ENCODE results near the gene ITGAL. TPM values are rescaled to one million over a fixed set of nuclear protein-coding genes. Genes with fewer than 3 reads are reported as not detected.
A peak's percentile ranks its signal among the peaks of the same experiment; 100 is the strongest.

The ITGAL gene
- total and polyA plus RNA-seq, 2 of the 13 experiments (the other 11 are each of a cell fraction or from before 2014, with no cell fraction given) = 0.86 to 1.2 TPM

DNA sequence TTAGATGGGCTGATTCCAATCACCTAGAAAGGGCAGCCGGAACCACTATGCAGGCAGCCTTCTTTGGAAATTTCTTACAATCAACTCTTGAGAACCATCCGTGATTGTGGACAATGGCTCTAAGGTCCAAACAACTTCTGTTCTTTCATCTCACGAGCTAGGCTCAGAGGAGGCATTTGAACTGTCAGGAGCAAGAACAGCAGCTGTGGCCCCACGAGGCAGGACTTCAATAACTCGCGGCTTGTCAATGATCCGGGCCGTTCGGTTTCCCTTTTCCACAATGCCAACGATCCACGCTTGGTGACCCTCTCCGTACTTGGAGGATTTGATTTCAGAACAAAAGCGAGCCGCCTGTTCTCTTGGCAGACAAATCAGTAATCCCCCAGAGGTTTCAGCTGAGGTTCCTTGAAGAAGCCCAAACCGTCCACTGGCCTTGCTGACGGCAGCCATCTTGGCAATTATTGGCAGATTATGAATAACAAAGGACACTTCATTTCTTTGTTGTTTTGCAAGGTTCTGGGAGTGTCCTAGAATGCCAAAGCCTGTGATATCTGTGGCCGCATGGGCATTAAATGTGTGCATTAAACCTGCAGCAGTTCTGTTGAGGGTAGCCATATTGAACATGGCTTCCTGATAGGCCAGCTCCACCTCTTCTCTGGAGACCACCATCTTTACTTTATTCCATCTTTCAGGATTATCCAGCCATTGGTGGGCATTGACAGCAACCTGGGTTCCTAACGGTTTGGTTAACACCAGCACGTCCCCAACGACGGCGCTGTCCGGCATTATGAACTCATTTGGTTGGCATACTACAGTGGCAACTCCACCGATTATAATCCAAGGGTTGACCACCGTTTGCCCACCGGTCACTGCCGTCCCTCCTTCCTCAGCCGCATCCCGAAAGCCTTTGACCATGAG is 28.1 kb upstream of the ITGAL start (continued):
- no peak for TF ChIP-seq GLI4 (CRISPR knock-in tag; IDR thresholded peaks at IDR 0.05; ENCODE audit: borderline replicate concordance)
- 0 out of 2 replicates have a peak, but pooled peaks have one; percentile 41 for TF ChIP-seq ZNF564 (CRISPR knock-in tag; IDR thresholded peaks at IDR 0.05)
- peak; percentile 23 for TF ChIP-seq ZNF781 (CRISPR knock-in tag; IDR thresholded peaks at IDR 0.05; ENCODE audit: borderline replicate concordance, not compliant biosample characterization)

DNA sequence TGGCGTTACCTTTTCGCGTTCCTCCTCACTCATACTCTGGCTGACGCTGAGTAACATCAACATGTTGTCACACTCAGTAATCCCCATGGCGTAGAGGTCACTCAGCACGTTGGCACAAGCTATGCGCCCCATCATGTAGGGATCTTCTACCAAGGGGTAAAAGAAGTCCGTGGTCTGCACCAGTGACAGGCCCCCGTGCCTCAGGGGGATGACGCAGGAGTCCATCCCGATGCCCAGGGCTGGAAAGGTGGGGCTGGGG is 27.5 kb upstream of the ITGAL start:
- H3K27ac ChIP-seq (ENCODE audit: extremely low read length, insufficient read depth, low read length) = peak overlapping the region; percentile 95
- FAIRE-seq (no peak), DNase-seq (ENCODE audit: low spot score) (no peak), ATAC-seq (no peak)
- no peak overlapping the region for H2AFZ ChIP-seq (ENCODE audit: low read length)
- no peaks in the 10 kb centered on the region for H3K9me3 ChIP-seq (ENCODE audit: low read length)
- POLR2A ChIA-PET = interaction anchor here (0.9 to 4.2 kb wide), 17 partner anchors 12 to 165 kb away, joined by 3 to 36 read pairs (median 4); partner anchors contain the start of genes DCTPP1, ITGAL, ZNF688 and ZNF689
- intact Hi-C loops (cut with micrococcal nuclease; ENCODE audit: unreplicated experiment) = no loop called here
- no peaks in the 10 kb centered on the region; a peak in 2 of 5 replicates for H3K36me3 ChIP-seq (replicated peaks in 1 of 2; ENCODE audit: control insufficient read depth in 1 of 2, insufficient read depth in 2 of 2, low read length in 2 of 2)
- H3K4me3 ChIP-seq (replicated peaks in 1 of 3; ENCODE audit: insufficient read depth in 1 of 3, low read depth in 2 of 3, low read length in 3 of 3) = peak overlapping the region; percentile 86 to 92 (median 91)
- H3K79me2 ChIP-seq (ENCODE audit: insufficient read depth, low read length) = peaks cover 27% of the 10 kb centered on the region
- no peaks in the 10 kb centered on the region; a peak in 1 of 5 replicates for H3K27me3 ChIP-seq (ENCODE audit: control insufficient read depth in 1 of 2, insufficient read depth in 2 of 2, low read length in 2 of 2)
- in situ Hi-C loops (cut with HindIII; ENCODE audit: extremely low pct_ligation_motif_present, low pct_unique_long_range_greater_than_20kb) = no loop called here
- H3K9ac ChIP-seq (ENCODE audit: insufficient read depth, low read depth, low read length) = peak overlapping the region; percentile 96
- WGBS (ENCODE audit: low lambda C conversion rate) = 63% methylated on average over 11 of the region's 11 CpGs
- H3K4me1 ChIP-seq (ENCODE audit: insufficient read depth, low read length) = peaks cover 92% of the 10 kb centered on the region
- CTCF ChIA-PET (ENCODE audit: low intra/inter-chr PET ratio, low total read pairs) = interaction anchor here (1.6 kb wide), 1 partner anchor 15 kb away, joined by 4 read pairs; the partner anchor contains the start of gene DCTPP1
- peak overlapping the region; percentile 87 for H3K4me2 ChIP-seq (ENCODE audit: low read depth, low read length)
- BruUV-seq (replicated peaks) = no TSS peak
- H4K20me1 ChIP-seq (ENCODE audit: insufficient read depth, low read length) = peaks cover 24% of the 10 kb centered on the region
- TF ChIP-seq HNRNPUL1 (IDR thresholded peaks at IDR 0.05; ENCODE audit: low read depth, low read length) (no peak), SMAD1 (CRISPR knock-in tag; IDR thresholded peaks at IDR 0.05; ENCODE audit: borderline replicate concordance, low read depth) (0 out of 2 replicates have a peak, but pooled peaks have one; percentile 23), WIZ (CRISPR knock-in tag; IDR thresholded peaks at IDR 0.05) (0 out of 2 replicates have a peak, but pooled peaks have one; percentile 46), FOXP1 (IDR thresholded peaks at IDR 0.05) (no peak), FOXP1 (CRISPR knock-in tag; IDR thresholded peaks at IDR 0.05) (no peak), KLF13 (CRISPR knock-in tag; IDR thresholded peaks at IDR 0.05) (0 out of 2 replicates have a peak, but pooled peaks have one; percentile 1), ZEB1 (IDR thresholded peaks at IDR 0.05; ENCODE audit: insufficient replicate concordance, low read depth) (no peak), ZNF766 (CRISPR knock-in tag; IDR thresholded peaks at IDR 0.05; ENCODE audit: borderline replicate concordance) (no peak), ZNF235 (CRISPR knock-in tag; IDR thresholded peaks at IDR 0.05; ENCODE audit: borderline replicate concordance) (peak; percentile 95; the same call in 1 of the 2 replicates), ZNF891 (CRISPR knock-in tag; IDR thresholded peaks at IDR 0.05) (peak; percentile 43; the same call in 1 of the 2 replicates), SSRP1 (CRISPR knock-in tag; IDR thresholded peaks at IDR 0.05) (0 out of 2 replicates have a peak, but pooled peaks have one; percentile 42), IKZF4 (CRISPR knock-in tag; IDR thresholded peaks at IDR 0.05; ENCODE audit: borderline replicate concordance, low read depth, not compliant biosample characterization) (no peak), AKAP8 (CRISPR knock-in tag; IDR thresholded peaks at IDR 0.05) (0 out of 2 replicates have a peak, but pooled peaks have one; percentile 53), ZNF607 (CRISPR knock-in tag; IDR thresholded peaks at IDR 0.05; ENCODE audit: borderline replicate concordance) (no peak), RBAK (CRISPR knock-in tag; IDR thresholded peaks at IDR 0.05) (no peak), ZBTB20 (CRISPR knock-in tag; IDR thresholded peaks at IDR 0.05; ENCODE audit: borderline replicate concordance, low read depth) (no peak)
- TF ChIP-seq, protein P1, sequence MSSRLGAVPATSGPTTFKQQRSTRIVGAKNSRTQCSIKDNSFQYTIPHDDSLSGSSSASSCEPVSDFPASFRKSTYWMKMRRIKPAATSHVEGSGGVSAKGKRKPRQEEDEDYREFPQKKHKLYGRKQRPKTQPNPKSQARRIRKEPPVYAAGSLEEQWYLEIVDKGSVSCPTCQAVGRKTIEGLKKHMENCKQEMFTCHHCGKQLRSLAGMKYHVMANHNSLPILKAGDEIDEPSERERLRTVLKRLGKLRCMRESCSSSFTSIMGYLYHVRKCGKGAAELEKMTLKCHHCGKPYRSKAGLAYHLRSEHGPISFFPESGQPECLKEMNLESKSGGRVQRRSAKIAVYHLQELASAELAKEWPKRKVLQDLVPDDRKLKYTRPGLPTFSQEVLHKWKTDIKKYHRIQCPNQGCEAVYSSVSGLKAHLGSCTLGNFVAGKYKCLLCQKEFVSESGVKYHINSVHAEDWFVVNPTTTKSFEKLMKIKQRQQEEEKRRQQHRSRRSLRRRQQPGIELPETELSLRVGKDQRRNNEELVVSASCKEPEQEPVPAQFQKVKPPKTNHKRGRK (CRISPR knock-in tag; IDR thresholded peaks at IDR 0.05) = no peak
- TF ChIP-seq, protein P2, sequence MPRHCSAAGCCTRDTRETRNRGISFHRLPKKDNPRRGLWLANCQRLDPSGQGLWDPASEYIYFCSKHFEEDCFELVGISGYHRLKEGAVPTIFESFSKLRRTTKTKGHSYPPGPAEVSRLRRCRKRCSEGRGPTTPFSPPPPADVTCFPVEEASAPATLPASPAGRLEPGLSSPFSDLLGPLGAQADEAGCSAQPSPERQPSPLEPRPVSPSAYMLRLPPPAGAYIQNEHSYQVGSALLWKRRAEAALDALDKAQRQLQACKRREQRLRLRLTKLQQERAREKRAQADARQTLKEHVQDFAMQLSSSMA (CRISPR knock-in tag; IDR thresholded peaks at IDR 0.05) = no peak
